PC-3 (cell line): ENCODE results near the gene NPY. TPM values are rescaled to one million over a fixed set of nuclear protein-coding genes. Genes with fewer than 3 reads are reported as not detected.
A peak's percentile ranks its signal among the peaks of the same experiment; 100 is the strongest.

Experiments
- ATAC-seq: fragments of 200-7000 bp; cut with Tn5 transposase; 2 replicates; pipeline ENCODE4 v1.9.1; 2020; ENCODE audit warnings: mild to moderate bottlenecking, moderate library complexity
- BruUV-seq: library from RNA; stranded (reverse); fragments of 400-500 nt; replicated peaks from 2 replicates; lab custom pipeline; 2021; lab: Mats Ljungman, UMichigan
- CTCF ChIA-PET: fragments of 300-600 bp; sonication (Branson Sonifier 250); formaldehyde crosslinking; loops from one replicate; lab custom pipeline; 2022; ENCODE audit warnings: antibody characterized with exemption; lab: Charles Lee
- POLR2A ChIA-PET: fragments of 300-600 bp; sonication (Branson Sonifier 250); formaldehyde crosslinking; loops from one replicate; lab custom pipeline; 2022; ENCODE audit warnings: antibody characterized with exemption; ENCODE audit not compliant: unreplicated experiment; lab: Charles Lee
- DNase-seq: peaks from one replicate; pipeline ENCODE4 v3.0.0-alpha.2; 2015
- H2AFZ ChIP-seq: fragments of 300-600 bp; sonication (generic); 2 replicates; pipeline ENCODE4 v1.6.0; 2016; ENCODE audit warnings: antibody characterized with exemption, low read length
- H3F3A ChIP-seq: fragments of 300-600 bp; sonication (generic); one replicate; pipeline ENCODE4 v1.6.0; 2017; ENCODE audit warnings: antibody characterized with exemption, low read length, control low read depth, mild to moderate bottlenecking; ENCODE audit not compliant: unreplicated experiment
- H3K27ac ChIP-seq: fragments of 300-600 bp; sonication (generic); 2 replicates; pipeline ENCODE4 v1.5.1; 2016; ENCODE audit warnings: mild to moderate bottlenecking, low read length
- H3K27me3 ChIP-seq: fragments of 300-600 bp; sonication (generic); 2 replicates; pipeline ENCODE4 v1.6.1; 2016; ENCODE audit warnings: low read length, mixed read lengths
- H3K36me3 ChIP-seq: fragments of 300-600 bp; sonication (generic); 2 replicates; pipeline ENCODE4 v1.6.1; 2016; ENCODE audit warnings: low read depth, mixed run types, low read length, mixed read lengths
- H3K4me1 ChIP-seq: fragments of 300-600 bp; sonication (generic); 2 replicates; pipeline ENCODE4 v1.5.1; 2016; ENCODE audit warnings: low read length; ENCODE audit not compliant: insufficient read depth
- H3K4me2 ChIP-seq: fragments of 300-600 bp; sonication (generic); 2 replicates; pipeline ENCODE4 v1.6.0; 2016; ENCODE audit warnings: low read length
- H3K4me3 ChIP-seq: fragments of 300-600 bp; sonication (generic); 2 replicates; pipeline ENCODE4 v1.5.1; 2016; ENCODE audit warnings: mild to moderate bottlenecking, low read length, mixed read lengths
- H3K79me2 ChIP-seq: fragments of 300-600 bp; sonication (generic); 2 replicates; pipeline ENCODE4 v1.6.1; 2017; ENCODE audit warnings: low read length, mixed read lengths
- H3K9ac ChIP-seq: fragments of 300-600 bp; sonication (generic); 2 replicates; pipeline ENCODE4 v1.6.0; 2016; ENCODE audit warnings: mild to moderate bottlenecking, low read length
- H3K9me2 ChIP-seq: fragments of 300-600 bp; sonication (generic); replicated peaks from 2 replicates; pipeline ENCODE4 v1.6.1; 2016; ENCODE audit warnings: mixed run types, low read length, mixed read lengths
- H3K9me3 ChIP-seq: fragments of 300-600 bp; sonication (generic); 2 replicates; pipeline ENCODE4 v1.6.1; 2016; ENCODE audit warnings: low read length, mixed read lengths
- H4K20me1 ChIP-seq: fragments of 300-600 bp; sonication (generic); 2 replicates; pipeline ENCODE4 v1.6.1; 2016; ENCODE audit warnings: low read length, mixed read lengths
- CTCF ChIP-seq: fragments of 300-600 bp; sonication (generic); conservative IDR thresholded peaks from 2 replicates; pipeline ENCODE4 v1.5.1; 2017; ENCODE audit warnings: antibody characterized with exemption, low read depth, mild to moderate bottlenecking, low read length
- EZH2 ChIP-seq: fragments of 300-600 bp; sonication (generic); IDR thresholded peaks from one replicate; pipeline ENCODE4 v1.6.1; 2017; ENCODE audit warnings: antibody characterized with exemption, mild to moderate bottlenecking, low read length; ENCODE audit not compliant: unreplicated experiment
- EZH2phosphoT487 ChIP-seq: fragments of 300-600 bp; sonication (generic); IDR thresholded peaks from 2 replicates; pipeline ENCODE4 v1.6.1; 2018; ENCODE audit warnings: mild to moderate bottlenecking, antibody characterized with exemption, low read length, borderline replicate concordance
- intact Hi-C: fragments of 100-400 bp; cut with micrococcal nuclease; formaldehyde crosslinking; loops from 2 replicates; pipeline ENCODE4 v1.9.0; 2023
- total RNA-seq: library from RNA; depleted of rRNA; stranded (reverse); fragments of >200 nt; gene quantifications from 2 replicates; pipeline ENCODE4 v1.2.3, GENCODE V29; 2014

NPY gene
- total RNA-seq, 1 experiment from 2014 or later = not detected

GRCh38 chr7:24284699-24285506 lies 913 bp downstream of the NPY start:
- intact Hi-C loops = loop anchor here (5.0 kb wide), 1 partner anchor 812 kb away; no protein-coding TSS in a partner anchor

GRCh38 chr7:24290004-24290641 lies 6.1 kb downstream of the NPY start:
- H3K27me3 ChIP-seq = peaks cover 59% of the 10 kb centered on the region
- no peak overlapping the region for H3K9ac ChIP-seq
- no peak overlapping the region for H2AFZ ChIP-seq
- H3K4me3 ChIP-seq = no peak overlapping the region
- H3F3A ChIP-seq = no peaks in the 10 kb centered on the region
- H3K79me2 ChIP-seq = no peaks in the 10 kb centered on the region
- no peaks in the 10 kb centered on the region for H3K36me3 ChIP-seq
- TF ChIP-seq CTCF = peak; percentile 64
- TF ChIP-seq EZH2 = no peak
- no peak for TF ChIP-seq EZH2phosphoT487
- no peak overlapping the region for H3K4me2 ChIP-seq
- H4K20me1 ChIP-seq = no peaks in the 10 kb centered on the region
- BruUV-seq = no TSS peak
- intact Hi-C loops = loop anchor here (2.0 to 10.0 kb wide), 2 partner anchors 375 to 425 kb away; no protein-coding TSS in a partner anchor
- DNase-seq = peak; percentile 71
- H3K4me1 ChIP-seq = no peaks in the 10 kb centered on the region
- POLR2A ChIA-PET = no interaction called here
- H3K27ac ChIP-seq = no peak overlapping the region
- peak; percentile 92 for ATAC-seq
- H3K9me2 ChIP-seq = no peaks in the 10 kb centered on the region
- no peaks in the 10 kb centered on the region for H3K9me3 ChIP-seq
- CTCF ChIA-PET = no interaction called here

More at GRCh38 chr7:24284699-24285506, 913 bp downstream of the NPY start:
- Histone ChIP-seq H3K27me3 (peaks cover 79% of the 10 kb centered on the region), H3K79me2 (no peaks in the 10 kb centered on the region), H3K36me3 (no peaks in the 10 kb centered on the region), H3K9ac (no peak overlapping the region), H3F3A (no peaks in the 10 kb centered on the region), H3K9me3 (no peaks in the 10 kb centered on the region), H3K4me2 (no peak overlapping the region), H4K20me1 (no peaks in the 10 kb centered on the region), H3K4me1 (no peaks in the 10 kb centered on the region), H3K9me2 (no peaks in the 10 kb centered on the region), H2AFZ (no peak overlapping the region), H3K27ac (no peak overlapping the region), H3K4me3 (no peak overlapping the region)
- DNase-seq (no peak), ATAC-seq (no peak)
- TF ChIP-seq CTCF = no peak
- no peak for TF ChIP-seq EZH2phosphoT487
- TF ChIP-seq EZH2 = no peak
- ChIA-PET CTCF (no interaction called here), POLR2A (no interaction called here)
- no TSS peak for BruUV-seq
